Measurements from ENCODE around the gene CAVIN2.

DNA sequence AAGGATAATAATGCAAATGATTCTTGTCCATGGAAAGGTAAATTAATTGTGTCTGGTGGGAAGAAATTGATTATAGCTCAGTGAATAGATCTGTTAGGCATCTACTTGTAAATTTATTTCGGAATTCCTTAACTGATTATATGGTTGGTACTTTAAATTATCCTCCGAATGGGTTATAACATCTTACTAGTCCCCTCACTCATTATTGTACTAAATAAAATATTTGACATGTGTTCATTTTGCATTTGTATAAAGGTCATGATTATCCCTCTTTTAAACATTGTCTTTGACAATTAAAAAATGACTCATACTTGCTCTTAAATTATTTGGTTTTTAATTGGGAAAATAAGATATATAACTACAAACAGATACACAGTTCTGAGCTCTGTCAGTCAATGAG is 47.4 kb downstream of the CAVIN2 start:
- TF ChIP-seq CTBP1 (IDR thresholded peaks at IDR 0.05; ENCODE audit: borderline replicate concordance) (no peak), NFRKB (IDR thresholded peaks at IDR 0.05) (no peak)

All from HEK293T (cell line).